HL-60 (cell line): Measurements from ENCODE around the gene BSG.
"Not testable (repeated sequence)": the region's sequence is repeated elsewhere in the genome, so short reads cannot be mapped to it uniquely, and the experiment has no call there.

Experiments
- GABPA ChIP-seq: IDR thresholded peaks from 2 replicates; pipeline ENCODE4 v1.6.1; 2012; ENCODE audit warnings: low read depth
- POLR2AphosphoS5 ChIP-seq: IDR thresholded peaks from 2 replicates; pipeline ENCODE4 v1.6.1; 2012; ENCODE audit warnings: low read depth
- TF ChIP-seq, protein P1 (sequence below): IDR thresholded peaks from one replicate; pipeline ENCODE4 v1.5.1; 2011; ENCODE audit warnings: low read length, control low read depth, inconsistent platforms; ENCODE audit not compliant: insufficient read depth
- TF ChIP-seq, protein P2 (sequence below): IDR thresholded peaks from 2 replicates; pipeline ENCODE4 v1.6.1; 2012; ENCODE audit warnings: low read depth; ENCODE audit not compliant: insufficient replicate concordance

DNA sequence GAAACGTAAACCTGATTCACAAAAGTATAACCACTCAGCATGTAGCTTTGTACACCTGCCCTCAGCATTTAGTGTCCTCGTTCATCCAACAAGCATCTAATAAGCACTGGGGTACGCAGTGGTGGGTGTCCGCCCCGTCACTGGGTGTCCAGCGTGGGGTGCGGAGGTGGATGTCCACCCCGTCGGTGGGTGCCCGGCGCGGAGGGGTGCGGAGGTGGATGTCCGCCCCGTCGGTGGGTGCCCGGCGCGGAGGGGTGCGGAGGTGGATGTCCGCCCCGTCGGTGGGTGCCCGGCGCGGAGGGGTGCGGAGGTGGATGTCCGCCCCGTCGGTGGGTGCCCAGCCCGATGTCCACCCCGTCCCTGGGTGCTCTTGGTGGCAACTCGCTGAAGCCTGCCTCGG, 12.8 kb downstream of the BSG start:
- TF ChIP-seq, protein P1, sequence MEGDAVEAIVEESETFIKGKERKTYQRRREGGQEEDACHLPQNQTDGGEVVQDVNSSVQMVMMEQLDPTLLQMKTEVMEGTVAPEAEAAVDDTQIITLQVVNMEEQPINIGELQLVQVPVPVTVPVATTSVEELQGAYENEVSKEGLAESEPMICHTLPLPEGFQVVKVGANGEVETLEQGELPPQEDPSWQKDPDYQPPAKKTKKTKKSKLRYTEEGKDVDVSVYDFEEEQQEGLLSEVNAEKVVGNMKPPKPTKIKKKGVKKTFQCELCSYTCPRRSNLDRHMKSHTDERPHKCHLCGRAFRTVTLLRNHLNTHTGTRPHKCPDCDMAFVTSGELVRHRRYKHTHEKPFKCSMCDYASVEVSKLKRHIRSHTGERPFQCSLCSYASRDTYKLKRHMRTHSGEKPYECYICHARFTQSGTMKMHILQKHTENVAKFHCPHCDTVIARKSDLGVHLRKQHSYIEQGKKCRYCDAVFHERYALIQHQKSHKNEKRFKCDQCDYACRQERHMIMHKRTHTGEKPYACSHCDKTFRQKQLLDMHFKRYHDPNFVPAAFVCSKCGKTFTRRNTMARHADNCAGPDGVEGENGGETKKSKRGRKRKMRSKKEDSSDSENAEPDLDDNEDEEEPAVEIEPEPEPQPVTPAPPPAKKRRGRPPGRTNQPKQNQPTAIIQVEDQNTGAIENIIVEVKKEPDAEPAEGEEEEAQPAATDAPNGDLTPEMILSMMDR = not testable (repeated sequence)
- TF ChIP-seq, protein P2, sequence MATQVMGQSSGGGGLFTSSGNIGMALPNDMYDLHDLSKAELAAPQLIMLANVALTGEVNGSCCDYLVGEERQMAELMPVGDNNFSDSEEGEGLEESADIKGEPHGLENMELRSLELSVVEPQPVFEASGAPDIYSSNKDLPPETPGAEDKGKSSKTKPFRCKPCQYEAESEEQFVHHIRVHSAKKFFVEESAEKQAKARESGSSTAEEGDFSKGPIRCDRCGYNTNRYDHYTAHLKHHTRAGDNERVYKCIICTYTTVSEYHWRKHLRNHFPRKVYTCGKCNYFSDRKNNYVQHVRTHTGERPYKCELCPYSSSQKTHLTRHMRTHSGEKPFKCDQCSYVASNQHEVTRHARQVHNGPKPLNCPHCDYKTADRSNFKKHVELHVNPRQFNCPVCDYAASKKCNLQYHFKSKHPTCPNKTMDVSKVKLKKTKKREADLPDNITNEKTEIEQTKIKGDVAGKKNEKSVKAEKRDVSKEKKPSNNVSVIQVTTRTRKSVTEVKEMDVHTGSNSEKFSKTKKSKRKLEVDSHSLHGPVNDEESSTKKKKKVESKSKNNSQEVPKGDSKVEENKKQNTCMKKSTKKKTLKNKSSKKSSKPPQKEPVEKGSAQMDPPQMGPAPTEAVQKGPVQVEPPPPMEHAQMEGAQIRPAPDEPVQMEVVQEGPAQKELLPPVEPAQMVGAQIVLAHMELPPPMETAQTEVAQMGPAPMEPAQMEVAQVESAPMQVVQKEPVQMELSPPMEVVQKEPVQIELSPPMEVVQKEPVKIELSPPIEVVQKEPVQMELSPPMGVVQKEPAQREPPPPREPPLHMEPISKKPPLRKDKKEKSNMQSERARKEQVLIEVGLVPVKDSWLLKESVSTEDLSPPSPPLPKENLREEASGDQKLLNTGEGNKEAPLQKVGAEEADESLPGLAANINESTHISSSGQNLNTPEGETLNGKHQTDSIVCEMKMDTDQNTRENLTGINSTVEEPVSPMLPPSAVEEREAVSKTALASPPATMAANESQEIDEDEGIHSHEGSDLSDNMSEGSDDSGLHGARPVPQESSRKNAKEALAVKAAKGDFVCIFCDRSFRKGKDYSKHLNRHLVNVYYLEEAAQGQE = not testable (repeated sequence)
- not testable (repeated sequence) for TF ChIP-seq POLR2AphosphoS5, GABPA
